ENCODE results near the gene DLK1.

- no peak for TF ChIP-seq POLR2A (IDR thresholded peaks at IDR 0.05)
- TF ChIP-seq, protein P1, sequence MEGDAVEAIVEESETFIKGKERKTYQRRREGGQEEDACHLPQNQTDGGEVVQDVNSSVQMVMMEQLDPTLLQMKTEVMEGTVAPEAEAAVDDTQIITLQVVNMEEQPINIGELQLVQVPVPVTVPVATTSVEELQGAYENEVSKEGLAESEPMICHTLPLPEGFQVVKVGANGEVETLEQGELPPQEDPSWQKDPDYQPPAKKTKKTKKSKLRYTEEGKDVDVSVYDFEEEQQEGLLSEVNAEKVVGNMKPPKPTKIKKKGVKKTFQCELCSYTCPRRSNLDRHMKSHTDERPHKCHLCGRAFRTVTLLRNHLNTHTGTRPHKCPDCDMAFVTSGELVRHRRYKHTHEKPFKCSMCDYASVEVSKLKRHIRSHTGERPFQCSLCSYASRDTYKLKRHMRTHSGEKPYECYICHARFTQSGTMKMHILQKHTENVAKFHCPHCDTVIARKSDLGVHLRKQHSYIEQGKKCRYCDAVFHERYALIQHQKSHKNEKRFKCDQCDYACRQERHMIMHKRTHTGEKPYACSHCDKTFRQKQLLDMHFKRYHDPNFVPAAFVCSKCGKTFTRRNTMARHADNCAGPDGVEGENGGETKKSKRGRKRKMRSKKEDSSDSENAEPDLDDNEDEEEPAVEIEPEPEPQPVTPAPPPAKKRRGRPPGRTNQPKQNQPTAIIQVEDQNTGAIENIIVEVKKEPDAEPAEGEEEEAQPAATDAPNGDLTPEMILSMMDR (IDR thresholded peaks at IDR 0.05 in 8 of 11, conservative IDR thresholded peaks at IDR 0.05 in 3 of 11) = no peak
Measured at GRCh38 chr14:100771121-100771800, 44.6 kb downstream of the DLK1 start.

All from spleen (tissue), 7 donors.